T-helper 17 cell (primary cell): ENCODE measurements around the gene CD22. TPM values are rescaled to one million over a fixed set of nuclear protein-coding genes. Genes with fewer than 3 reads are reported as not detected.

Experiments used
- ATAC-seq: fragments of 150-1000 bp; cut with Tn5 transposase; 2 replicates; pipeline ENCODE4 v1.10.0; 2021; ENCODE audit warnings: mild to moderate bottlenecking, moderate library complexity
- DNase-seq, 3 donors: peaks; one replicate each; pipeline versions ENCODE4 v3.0.0 to v3.0.0-alpha.2; 2020 to 2021
- H3K9me3 ChIP-seq: one replicate; pipeline ENCODE4 v1.7.0; 2013; ENCODE audit warnings: low read length, mild to moderate bottlenecking; ENCODE audit not compliant: control insufficient read depth, poor library complexity, severe bottlenecking
- H3K27ac Mint-ChIP-seq: one replicate; pipeline ENCODE4 v1.8.0; 2022; ENCODE audit warnings: mild to moderate bottlenecking, moderate library complexity, mixed read lengths
- H3K27me3 Mint-ChIP-seq: one replicate; pipeline ENCODE4 v1.8.0; 2022; ENCODE audit warnings: mixed read lengths
- H3K36me3 Mint-ChIP-seq: one replicate; pipeline ENCODE4 v1.8.0; 2022; ENCODE audit warnings: low read depth, mixed read lengths
- H3K4me1 Mint-ChIP-seq: one replicate; pipeline ENCODE4 v1.8.0; 2022; ENCODE audit warnings: mild to moderate bottlenecking, mixed read lengths
- H3K4me3 Mint-ChIP-seq: one replicate; pipeline ENCODE4 v1.8.0; 2022; ENCODE audit warnings: mild to moderate bottlenecking, moderate library complexity, mixed read lengths
- total RNA-seq, 4 donors: library from RNA in 2 of 4; stranded (reverse) in 2 of 4; gene quantifications; one replicate each; pipeline ENCODE4 v1.2.3 and lab custom pipeline; 2022 to 2026

CD22 gene
- total RNA-seq, 2 donors from 2014 or later: 1.3 to 36.1 TPM

GRCh38 chr19:35291259-35291658 is 37.7 kb upstream of the CD22 start:
- H3K27ac Mint-ChIP-seq: no peak overlapping the region
- no peaks in the 10 kb centered on the region for H3K9me3 ChIP-seq
- ATAC-seq (no peak), DNase-seq (no peak)
- H3K36me3 Mint-ChIP-seq: no peaks in the 10 kb centered on the region
- peaks cover 6% of the 10 kb centered on the region for H3K27me3 Mint-ChIP-seq
- H3K4me3 Mint-ChIP-seq: no peak overlapping the region
- peaks cover 9% of the 10 kb centered on the region for H3K4me1 Mint-ChIP-seq

- H3K9me3 ChIP-seq: no peaks in the 10 kb centered on the region
- ATAC-seq (no peak), DNase-seq (no peak)
- Mint-ChIP-seq H3K27me3 (peaks cover 6% of the 10 kb centered on the region), H3K36me3 (no peaks in the 10 kb centered on the region), H3K27ac (no peak within 1 kb of the TSS), H3K4me1 (peaks cover 9% of the 10 kb centered on the region), H3K4me3 (no peak within 1 kb of the TSS)
These were observed 37.1 kb upstream of the CD22 start, which contains the start of gene MAG for GRCh38 chr19:35291916-35292315. Gene MAG, plus strand, starts transcription at chr19:35292161. Its CDS starts 3,248 bp downstream, at chr19:35295409.

DNA sequence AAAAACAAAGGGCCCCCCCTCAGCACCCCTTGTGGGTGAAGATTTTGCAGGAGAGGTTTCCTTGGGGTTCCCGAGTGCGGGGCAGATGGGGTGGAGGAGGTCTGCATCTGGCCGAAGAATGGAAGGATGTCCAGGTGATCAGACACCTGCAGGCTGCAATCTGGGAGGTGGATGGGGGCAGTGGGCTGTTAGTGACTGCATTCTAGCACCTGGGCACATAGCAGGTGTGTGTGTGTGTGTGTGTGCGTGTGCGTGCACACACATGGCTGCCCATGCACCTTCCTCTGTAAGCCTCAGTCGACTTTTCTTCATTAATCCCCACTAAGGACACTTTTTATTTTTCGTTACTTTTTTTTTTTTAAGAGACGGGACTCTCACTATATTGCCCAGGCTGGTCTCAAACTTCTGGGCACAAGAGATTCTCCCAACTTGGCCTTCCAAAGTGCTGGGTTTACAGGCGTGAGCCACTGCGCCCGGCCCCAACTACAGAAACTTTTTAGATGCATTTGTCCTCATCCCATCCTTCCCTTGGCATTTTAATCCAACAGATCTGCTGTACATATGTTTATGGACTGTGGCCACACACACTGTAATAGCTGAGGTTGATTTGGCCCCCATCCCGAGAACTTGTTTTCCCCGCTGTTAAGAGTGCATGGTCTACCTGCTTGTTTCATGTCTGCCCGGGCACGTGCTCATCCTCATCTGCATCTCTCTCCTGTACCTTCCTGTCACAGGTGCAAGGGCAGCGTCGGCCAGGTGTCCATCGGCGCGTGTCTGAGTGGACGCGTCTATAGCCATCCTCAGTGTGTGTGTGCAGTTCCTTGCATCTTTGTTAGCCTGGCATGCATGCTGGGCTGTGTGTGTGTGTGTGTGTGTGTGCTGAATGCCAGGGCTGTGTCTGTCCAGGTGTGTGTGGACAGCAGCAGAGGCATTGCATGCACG is 36.3 kb upstream of the CD22 start:
- H3K4me3 Mint-ChIP-seq: no peak overlapping the region
- no peaks in the 10 kb centered on the region for H3K9me3 ChIP-seq
- ATAC-seq (no peak), DNase-seq (no peak)
- no peak overlapping the region for H3K27ac Mint-ChIP-seq
- H3K4me1 Mint-ChIP-seq: peaks cover 9% of the 10 kb centered on the region
- H3K36me3 Mint-ChIP-seq: no peaks in the 10 kb centered on the region
- H3K27me3 Mint-ChIP-seq: peaks cover 6% of the 10 kb centered on the region

DNA sequence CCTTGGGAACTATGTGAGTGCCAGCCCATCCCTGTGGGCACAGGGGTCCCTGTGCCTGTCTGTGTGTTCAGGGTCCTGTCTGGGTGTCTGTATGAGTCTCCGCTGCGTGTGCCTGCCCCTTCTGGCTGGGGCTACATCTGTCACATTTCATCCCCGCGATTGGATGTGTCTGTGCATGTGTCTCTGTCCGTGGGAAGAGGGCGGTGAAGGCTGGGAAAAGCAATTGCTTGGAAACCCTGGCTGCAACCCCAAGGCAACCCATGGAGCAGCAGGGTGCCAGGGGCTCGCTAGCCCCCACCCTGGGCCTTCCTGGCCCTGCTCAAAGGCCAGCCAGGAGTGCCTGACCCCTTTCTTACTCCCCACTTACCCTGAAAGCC is 35.6 kb upstream of the CD22 start:
- H3K27ac Mint-ChIP-seq: no peak overlapping the region
- no peaks in the 10 kb centered on the region for H3K36me3 Mint-ChIP-seq
- H3K4me1 Mint-ChIP-seq: peaks cover 9% of the 10 kb centered on the region
- H3K9me3 ChIP-seq: no peaks in the 10 kb centered on the region
- DNase-seq (no peak), ATAC-seq (no peak)
- peaks cover 6% of the 10 kb centered on the region for H3K27me3 Mint-ChIP-seq
- H3K4me3 Mint-ChIP-seq: no peak overlapping the region

- Mint-ChIP-seq H3K4me1 (peaks cover 9% of the 10 kb centered on the region), H3K36me3 (no peaks in the 10 kb centered on the region), H3K27me3 (peaks cover 6% of the 10 kb centered on the region), H3K27ac (no peak overlapping the region), H3K4me3 (no peak overlapping the region)
- ATAC-seq (no peak), DNase-seq (no peak)
- no peaks in the 10 kb centered on the region for H3K9me3 ChIP-seq
These were observed 35.2 kb upstream of the CD22 start for GRCh38 chr19:35293808-35294207.

GRCh38 chr19:35294328-35294727 is 34.7 kb upstream of the CD22 start:
- DNase-seq (no peak), ATAC-seq (no peak)
- Mint-ChIP-seq H3K36me3 (no peaks in the 10 kb centered on the region), H3K27me3 (peaks cover 6% of the 10 kb centered on the region), H3K4me1 (peaks cover 9% of the 10 kb centered on the region), H3K4me3 (no peak overlapping the region), H3K27ac (no peak overlapping the region)
- H3K9me3 ChIP-seq: no peaks in the 10 kb centered on the region

- H3K36me3 Mint-ChIP-seq: no peaks in the 10 kb centered on the region
- peaks cover 6% of the 10 kb centered on the region for H3K27me3 Mint-ChIP-seq
- peak overlapping the region; percentile 51 for H3K27ac Mint-ChIP-seq
- H3K4me3 Mint-ChIP-seq: peak overlapping the region; percentile 55
- peaks cover 9% of the 10 kb centered on the region for H3K4me1 Mint-ChIP-seq
- DNase-seq (no peak), ATAC-seq (no peak)
- no peaks in the 10 kb centered on the region for H3K9me3 ChIP-seq
These were observed 33.9 kb upstream of the CD22 start for GRCh38 chr19:35294859-35295791.

GRCh38 chr19:35295792-35296462 is 33.1 kb upstream of the CD22 start:
- H3K4me1 Mint-ChIP-seq: peaks cover 9% of the 10 kb centered on the region
- H3K36me3 Mint-ChIP-seq: no peaks in the 10 kb centered on the region
- peak; percentile 81 for ATAC-seq
- no peaks in the 10 kb centered on the region for H3K9me3 ChIP-seq
- no peak for DNase-seq
- peak overlapping the region; percentile 55 for H3K4me3 Mint-ChIP-seq
- H3K27me3 Mint-ChIP-seq: peaks cover 6% of the 10 kb centered on the region
- H3K27ac Mint-ChIP-seq: peak overlapping the region; percentile 51

DNA sequence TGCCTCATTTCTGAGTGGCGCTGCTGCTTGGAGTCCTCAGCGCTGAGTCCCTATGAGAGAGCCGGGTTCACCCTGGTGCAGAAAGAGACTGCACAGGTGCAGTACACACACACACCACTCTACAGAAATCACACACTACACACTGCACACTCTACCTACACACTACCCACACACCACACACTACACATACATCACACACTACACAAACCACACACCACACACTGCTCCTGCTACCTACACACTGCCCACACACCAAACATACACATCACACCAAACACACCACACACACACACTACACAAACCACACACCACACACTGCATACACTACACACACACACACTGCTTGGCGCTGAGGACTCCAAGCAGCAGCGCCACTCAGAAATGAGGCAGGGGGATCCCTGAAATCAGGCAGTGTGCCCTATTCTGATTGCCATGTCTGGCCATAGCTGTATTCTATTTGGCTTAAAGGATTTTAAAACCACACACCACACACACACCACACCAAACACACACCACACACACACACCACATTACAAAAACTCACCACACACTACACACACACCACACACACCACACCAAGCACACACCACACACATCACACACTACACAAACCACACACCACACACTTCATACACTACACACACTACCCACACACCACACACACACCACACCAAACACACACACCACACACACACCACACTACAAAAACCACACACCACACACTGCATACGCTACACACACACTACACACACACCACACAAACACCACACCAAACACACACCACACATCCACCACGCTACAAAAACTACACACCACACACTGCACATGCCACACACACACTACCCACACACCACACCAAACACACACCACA is 32.1 kb upstream of the CD22 start:
- DNase-seq: no peak

GRCh38 chr19:35297515-35297848 is 31.5 kb upstream of the CD22 start:
- H3K4me3 Mint-ChIP-seq: no peak overlapping the region
- DNase-seq (no peak), ATAC-seq (no peak)
- no peaks in the 10 kb centered on the region for H3K9me3 ChIP-seq
- no peaks in the 10 kb centered on the region for H3K36me3 Mint-ChIP-seq
- peaks cover 9% of the 10 kb centered on the region for H3K4me1 Mint-ChIP-seq
- no peak overlapping the region for H3K27ac Mint-ChIP-seq
- H3K27me3 Mint-ChIP-seq: peaks cover 6% of the 10 kb centered on the region

More for the DNA sequence above, 32.1 kb upstream of the CD22 start:
- Mint-ChIP-seq H3K36me3 (no peaks in the 10 kb centered on the region), H3K4me3 (no peak overlapping the region), H3K4me1 (peaks cover 9% of the 10 kb centered on the region), H3K27me3 (peaks cover 6% of the 10 kb centered on the region), H3K27ac (no peak overlapping the region)
- H3K9me3 ChIP-seq: no peaks in the 10 kb centered on the region
- ATAC-seq: no peak

GRCh38 chr19:35297922-35298321 is 31.1 kb upstream of the CD22 start:
- no peaks in the 10 kb centered on the region for H3K9me3 ChIP-seq
- Mint-ChIP-seq H3K4me3 (no peak overlapping the region), H3K36me3 (no peaks in the 10 kb centered on the region), H3K27me3 (peaks cover 4% of the 10 kb centered on the region), H3K4me1 (peaks cover 9% of the 10 kb centered on the region), H3K27ac (no peak overlapping the region)
- no peak for DNase-seq
- ATAC-seq: no peak

DNA sequence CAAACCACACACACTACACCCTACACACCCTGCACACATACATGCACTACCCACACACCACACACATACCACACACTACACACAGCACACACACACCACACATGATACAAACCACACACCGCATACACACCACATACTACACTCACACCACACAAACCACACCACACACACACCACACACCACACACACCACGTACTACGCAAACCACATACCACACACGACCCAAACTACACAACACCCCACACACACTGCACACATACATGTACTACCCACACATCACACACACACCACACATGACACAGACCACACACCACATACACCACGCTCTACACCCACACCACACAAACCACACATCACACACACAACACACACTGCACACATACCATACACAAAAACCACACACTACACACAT is 30.4 kb upstream of the CD22 start:
- Mint-ChIP-seq H3K27me3 (no peaks in the 10 kb centered on the region), H3K4me3 (no peak overlapping the region), H3K4me1 (peaks cover 9% of the 10 kb centered on the region), H3K36me3 (no peaks in the 10 kb centered on the region), H3K27ac (no peak overlapping the region)
- H3K9me3 ChIP-seq: no peaks in the 10 kb centered on the region
- no peak for DNase-seq
- no peak for ATAC-seq
